ENCODE measurements around the gene NRN1.

DNA sequence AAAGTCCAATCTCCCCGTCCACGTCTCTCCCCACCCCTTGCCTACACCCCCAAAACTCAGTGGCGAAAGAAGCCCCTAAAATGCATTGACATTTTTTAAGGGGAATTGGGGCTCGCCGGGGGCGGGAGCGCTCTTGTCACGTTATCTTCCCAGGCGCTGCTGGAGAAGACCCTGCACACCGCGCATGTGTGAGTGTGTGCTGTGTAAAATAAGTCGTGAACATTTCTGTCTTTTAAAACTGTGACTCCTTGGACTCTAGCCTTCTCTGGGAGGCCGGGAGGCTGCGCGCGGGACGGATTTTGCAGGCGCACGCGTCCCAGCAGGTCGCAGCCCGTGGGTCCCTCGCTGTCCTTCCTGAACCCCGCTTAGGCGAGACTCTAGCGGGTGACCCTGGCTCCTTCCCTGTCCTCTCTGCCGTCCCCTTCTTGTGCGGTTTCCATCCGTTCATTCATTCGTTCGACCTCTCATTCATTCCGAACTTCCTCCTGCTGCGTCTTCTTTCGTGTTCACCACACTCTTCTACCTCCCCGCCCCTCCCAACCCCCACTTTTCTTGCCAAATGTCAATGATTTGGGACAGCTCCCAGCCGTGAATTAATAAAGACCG is 2.2 kb downstream of the NRN1 start:
- TF ChIP-seq CTCF (IDR thresholded peaks at IDR 0.05), result no peak
- no peak for TF ChIP-seq EZH2 (IDR thresholded peaks at IDR 0.05)
- no peak for TF ChIP-seq EZH2phosphoT487 (IDR thresholded peaks at IDR 0.05)

Measured in neural progenitor cell (in vitro differentiated cells).